ENCODE measurements around the gene CLCA2.

Gene CLCA2

GRCh38 chr1:86423873-86424272 is at the start of gene CLCA2:
Gene CLCA2, plus strand, starts transcription at chr1:86424171. Its CDS starts 77 bp downstream, at chr1:86424248.
- no peak for DNase-seq

GRCh38 chr1:86375688-86376087 is 48.3 kb upstream of the CLCA2 start:
- DNase-seq = no peak

- DNase-seq = no peak
Observed at GRCh38 chr1:86377341-86377740, 46.6 kb upstream of the CLCA2 start.

- no peak for DNase-seq
Observed at GRCh38 chr1:86378813-86379212, 45.2 kb upstream of the CLCA2 start.

- no peak for DNase-seq
Observed at GRCh38 chr1:86380257-86380861, 43.6 kb upstream of the CLCA2 start.

GRCh38 chr1:86381223-86381622 is 42.7 kb upstream of the CLCA2 start:
- no peak for DNase-seq

GRCh38 chr1:86382878-86383277 is 41.1 kb upstream of the CLCA2 start:
- DNase-seq = no peak

- no peak for DNase-seq
Observed at GRCh38 chr1:86387916-86388627, 35.9 kb upstream of the CLCA2 start.

- no peak for DNase-seq
Observed at GRCh38 chr1:86388777-86389176, 35.2 kb upstream of the CLCA2 start.

GRCh38 chr1:86389307-86389706 is 34.7 kb upstream of the CLCA2 start:
- no peak for DNase-seq

GRCh38 chr1:86394416-86394815 is 29.6 kb upstream of the CLCA2 start:
- DNase-seq = no peak

GRCh38 chr1:86395751-86396497 is 28.0 kb upstream of the CLCA2 start, which contains the start of gene ODF2L:
Gene ODF2L, minus strand, starts transcription at chr1:86396323. Its CDS starts 9,296 bp downstream, at chr1:86387027.
- DNase-seq = peak; percentile 62

GRCh38 chr1:86396498-86396890 is 27.5 kb upstream of the CLCA2 start:
- no peak for DNase-seq

GRCh38 chr1:86409416-86410021 is 14.5 kb upstream of the CLCA2 start:
- no peak for DNase-seq

GRCh38 chr1:86410879-86411278 is 13.1 kb upstream of the CLCA2 start:
- DNase-seq = no peak

- no peak for DNase-seq
Observed at GRCh38 chr1:86416343-86416742, 7.6 kb upstream of the CLCA2 start.

- DNase-seq = no peak
Observed at GRCh38 chr1:86419277-86419903, 4.6 kb upstream of the CLCA2 start.

- no peak for DNase-seq
Observed at GRCh38 chr1:86421601-86422280, 2.2 kb upstream of the CLCA2 start.

GRCh38 chr1:86423473-86423872 is 498 bp upstream of the CLCA2 start:
- DNase-seq = no peak

GRCh38 chr1:86429122-86429725 is 5.3 kb downstream of the CLCA2 start:
- no peak for DNase-seq

- DNase-seq = peak; percentile 25
Observed at GRCh38 chr1:86429835-86430234, 5.9 kb downstream of the CLCA2 start.

- DNase-seq = no peak
Observed at GRCh38 chr1:86430376-86430775, 6.4 kb downstream of the CLCA2 start.

All from NK-92 treated with Interleukin-12 subunit alpha and Interleukin-12 subunit beta, amount 100 ng/mL, for 24 hours (cell line).